ENCODE results near the gene ITPR2.

GRCh38 chr12:26465419-26466097, 367.4 kb downstream of the ITPR2 start:
- TF ChIP-seq, protein P1, sequence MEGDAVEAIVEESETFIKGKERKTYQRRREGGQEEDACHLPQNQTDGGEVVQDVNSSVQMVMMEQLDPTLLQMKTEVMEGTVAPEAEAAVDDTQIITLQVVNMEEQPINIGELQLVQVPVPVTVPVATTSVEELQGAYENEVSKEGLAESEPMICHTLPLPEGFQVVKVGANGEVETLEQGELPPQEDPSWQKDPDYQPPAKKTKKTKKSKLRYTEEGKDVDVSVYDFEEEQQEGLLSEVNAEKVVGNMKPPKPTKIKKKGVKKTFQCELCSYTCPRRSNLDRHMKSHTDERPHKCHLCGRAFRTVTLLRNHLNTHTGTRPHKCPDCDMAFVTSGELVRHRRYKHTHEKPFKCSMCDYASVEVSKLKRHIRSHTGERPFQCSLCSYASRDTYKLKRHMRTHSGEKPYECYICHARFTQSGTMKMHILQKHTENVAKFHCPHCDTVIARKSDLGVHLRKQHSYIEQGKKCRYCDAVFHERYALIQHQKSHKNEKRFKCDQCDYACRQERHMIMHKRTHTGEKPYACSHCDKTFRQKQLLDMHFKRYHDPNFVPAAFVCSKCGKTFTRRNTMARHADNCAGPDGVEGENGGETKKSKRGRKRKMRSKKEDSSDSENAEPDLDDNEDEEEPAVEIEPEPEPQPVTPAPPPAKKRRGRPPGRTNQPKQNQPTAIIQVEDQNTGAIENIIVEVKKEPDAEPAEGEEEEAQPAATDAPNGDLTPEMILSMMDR (conservative IDR thresholded peaks at IDR 0.05; ENCODE audit: low read length) = no peak
- no peak for TF ChIP-seq EZH2phosphoT487 (IDR thresholded peaks at IDR 0.05; ENCODE audit: borderline replicate concordance, low read depth, low read length)
